Epithelial cell of proximal tubule (primary cell): Measurements from ENCODE around the gene DCP2. TPM values are rescaled to one million over a fixed set of nuclear protein-coding genes. Genes with fewer than 3 reads are reported as not detected.

ENCODE experiments used
- DNase-seq: peaks from one replicate; pipeline ENCODE4 v3.0.0-alpha.2; 2011; ENCODE audit warnings: low read depth
- H3K4me3 ChIP-seq: 2 replicates; pipeline ENCODE4 v1.5.1; 2011; ENCODE audit warnings: low read depth, mild to moderate bottlenecking, low read length
- total RNA-seq: library from RNA; depleted of rRNA; stranded (reverse); fragments of >200 nt; gene quantifications from 2 replicates; pipeline ENCODE4 v1.2.3, GENCODE V29; 2015
- TF ChIP-seq, protein P1 (sequence below): conservative IDR thresholded peaks from 2 replicates; pipeline ENCODE4 v1.5.1; 2012; ENCODE audit warnings: low read depth, mild to moderate bottlenecking, low read length

DCP2 gene
- total RNA-seq, 1 donor from 2014 or later, result 28.9 TPM

- no peak overlapping the region for H3K4me3 ChIP-seq
- no peak for DNase-seq
- TF ChIP-seq, protein P1, sequence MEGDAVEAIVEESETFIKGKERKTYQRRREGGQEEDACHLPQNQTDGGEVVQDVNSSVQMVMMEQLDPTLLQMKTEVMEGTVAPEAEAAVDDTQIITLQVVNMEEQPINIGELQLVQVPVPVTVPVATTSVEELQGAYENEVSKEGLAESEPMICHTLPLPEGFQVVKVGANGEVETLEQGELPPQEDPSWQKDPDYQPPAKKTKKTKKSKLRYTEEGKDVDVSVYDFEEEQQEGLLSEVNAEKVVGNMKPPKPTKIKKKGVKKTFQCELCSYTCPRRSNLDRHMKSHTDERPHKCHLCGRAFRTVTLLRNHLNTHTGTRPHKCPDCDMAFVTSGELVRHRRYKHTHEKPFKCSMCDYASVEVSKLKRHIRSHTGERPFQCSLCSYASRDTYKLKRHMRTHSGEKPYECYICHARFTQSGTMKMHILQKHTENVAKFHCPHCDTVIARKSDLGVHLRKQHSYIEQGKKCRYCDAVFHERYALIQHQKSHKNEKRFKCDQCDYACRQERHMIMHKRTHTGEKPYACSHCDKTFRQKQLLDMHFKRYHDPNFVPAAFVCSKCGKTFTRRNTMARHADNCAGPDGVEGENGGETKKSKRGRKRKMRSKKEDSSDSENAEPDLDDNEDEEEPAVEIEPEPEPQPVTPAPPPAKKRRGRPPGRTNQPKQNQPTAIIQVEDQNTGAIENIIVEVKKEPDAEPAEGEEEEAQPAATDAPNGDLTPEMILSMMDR, result no peak
Measured at GRCh38 chr5:113040672-113041260, 64.2 kb downstream of the DCP2 start.

GRCh38 chr5:113042491-113043243, 66.1 kb downstream of the DCP2 start:
- no peak for DNase-seq
- TF ChIP-seq, protein P1, result no peak
- H3K4me3 ChIP-seq, result no peak overlapping the region

DNA sequence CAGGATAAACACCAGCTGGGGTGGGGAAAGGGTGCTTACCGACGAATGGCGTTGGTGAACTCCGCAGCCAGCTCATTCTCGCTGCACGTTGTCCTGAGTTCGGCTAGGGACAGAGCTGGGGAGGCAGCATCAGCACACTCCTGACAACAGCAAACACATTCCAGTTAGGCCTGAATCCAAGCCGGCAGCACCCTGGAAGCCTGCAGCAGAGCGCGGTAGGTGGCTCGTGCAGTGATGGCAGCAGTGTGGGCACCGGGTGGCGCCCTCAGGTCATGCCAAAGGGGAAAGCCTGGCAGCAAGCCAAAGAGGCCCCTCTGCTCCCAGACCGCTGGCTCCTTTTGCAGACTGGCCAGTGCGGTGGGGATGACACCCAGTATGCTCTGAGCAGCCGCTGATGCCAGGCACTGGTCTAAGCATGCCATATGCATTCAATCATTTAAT, 66.9 kb downstream of the DCP2 start:
- no peak for DNase-seq
- TF ChIP-seq, protein P1, result peak; percentile 42
- no peak overlapping the region for H3K4me3 ChIP-seq

- no peak for DNase-seq
- TF ChIP-seq, protein P1, result no peak
Measured at GRCh38 chr5:113044776-113045465, 68.3 kb downstream of the DCP2 start.

GRCh38 chr5:113047234-113047633, 70.6 kb downstream of the DCP2 start:
- no peak overlapping the region for H3K4me3 ChIP-seq
- TF ChIP-seq, protein P1, result no peak
- no peak for DNase-seq

More at GRCh38 chr5:113044776-113045465, 68.3 kb downstream of the DCP2 start:
- H3K4me3 ChIP-seq, result no peak overlapping the region

- no peak for DNase-seq
- no peak overlapping the region for H3K4me3 ChIP-seq
- TF ChIP-seq, protein P1, result no peak
Measured at GRCh38 chr5:113047733-113048652, 71.4 kb downstream of the DCP2 start.
